Esophagus (tissue), 2 donors: Measurements from ENCODE around the gene PLAU. TPM values are rescaled to one million over a fixed set of nuclear protein-coding genes. Genes with fewer than 3 reads are reported as not detected.

ENCODE experiments used
- H3K27ac ChIP-seq, 2 donors: one replicate each; pipeline ENCODE4 v1.5.1; 2013; ENCODE audit warnings: low read depth in 2 of 2, mild to moderate bottlenecking in 2 of 2, inconsistent platforms in 1 of 2, low read length in 1 of 2, moderate library complexity in 1 of 2
- H3K27me3 ChIP-seq, 2 donors: one replicate each; pipeline ENCODE4 v1.6.1; 2013; ENCODE audit warnings: low read length in 2 of 2, control low read depth in 1 of 2, mild to moderate bottlenecking in 1 of 2; ENCODE audit not compliant: insufficient read depth in 2 of 2, control insufficient read depth in 1 of 2
- H3K36me3 ChIP-seq, 2 donors: one replicate each; pipeline ENCODE4 v1.6.1; 2013; ENCODE audit warnings: low read length in 1 of 2; ENCODE audit not compliant: control insufficient read depth in 2 of 2, insufficient read depth in 2 of 2
- H3K4me1 ChIP-seq, 2 donors: one replicate each; pipeline ENCODE4 v1.6.1; 2013; ENCODE audit warnings: low read length in 1 of 2; ENCODE audit not compliant: control insufficient read depth in 2 of 2, insufficient read depth in 2 of 2
- H3K4me3 ChIP-seq, 2 donors: one replicate each; pipeline ENCODE4 v1.5.1; 2013; ENCODE audit warnings: low read length in 2 of 2, mild to moderate bottlenecking in 2 of 2, low read depth in 1 of 2, moderate library complexity in 1 of 2
- H3K9me3 ChIP-seq, 2 donors: one replicate each; pipeline ENCODE4 v1.6.1; 2013; ENCODE audit warnings: mild to moderate bottlenecking in 2 of 2, low read depth in 1 of 2, low read length in 1 of 2, moderate library complexity in 1 of 2; ENCODE audit not compliant: control insufficient read depth in 2 of 2, insufficient read depth in 1 of 2
- WGBS, 2 donors: extraction: QIAGEN DNeasy Blood & Tissue Kit; methylation state at CpG; one replicate each; pipeline ENCODE4 v1.1.7; 2013; 5-methylcytosine and 5-hydroxymethylcytosine counted together
- polyA plus RNA-seq, 2 donors: library from polyadenylated mRNA; stranded (reverse); fragments of 200-250 nt; gene quantifications; one replicate each; pipeline ENCODE4 v1.2.3, GENCODE V29; 2013
- donor health status: healthy with polysubstance abuse.
- donor health status: Bipolar disorder and iron deficiency.

PLAU gene
- 10 to 100 TPM in 1 of 2 donors, 1 to 10 TPM in 1; 7.0 to 13.7 TPM for polyA plus RNA-seq

DNA sequence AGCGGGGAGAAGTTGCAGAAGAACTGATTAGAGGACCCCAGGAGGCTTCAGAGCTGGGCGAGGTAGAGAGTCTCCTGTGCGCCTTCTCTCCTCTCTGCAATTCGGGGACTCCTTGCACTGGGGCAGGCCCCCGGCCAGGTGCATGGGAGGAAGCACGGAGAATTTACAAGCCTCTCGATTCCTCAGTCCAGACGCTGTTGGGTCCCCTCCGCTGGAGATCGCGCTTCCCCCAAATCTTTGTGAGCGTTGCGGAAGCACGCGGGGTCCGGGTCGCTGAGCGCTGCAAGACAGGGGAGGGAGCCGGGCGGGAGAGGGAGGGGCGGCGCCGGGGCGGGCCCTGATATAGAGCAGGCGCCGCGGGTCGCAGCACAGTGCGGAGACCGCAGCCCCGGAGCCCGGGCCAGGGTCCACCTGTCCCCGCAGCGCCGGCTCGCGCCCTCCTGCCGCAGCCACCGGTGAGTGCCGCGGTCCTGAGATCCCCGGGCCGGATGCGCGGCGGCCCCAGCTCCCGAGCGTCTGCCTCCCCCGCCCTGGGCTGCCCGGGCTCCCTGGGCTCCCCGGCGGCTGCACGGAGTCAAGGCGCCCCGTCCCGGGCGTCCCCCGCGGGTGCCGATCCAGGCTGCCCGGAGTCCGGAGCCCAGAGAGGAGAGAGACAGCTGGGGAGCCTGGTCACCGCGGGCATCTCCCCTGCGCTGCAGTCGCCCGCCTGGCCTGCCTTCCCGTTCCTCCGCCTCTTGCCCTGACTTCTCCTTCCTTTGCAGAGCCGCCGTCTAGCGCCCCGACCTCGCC lies at the start of gene PLAU:
Gene PLAU (plus strand): TSS at position 369 of the 789 bp plus-strand sequence. CDS start 424 bp downstream, outside the sequence.
- Histone ChIP-seq H3K4me1 (peaks cover 6 to 27% of the 10 kb centered on the region in 2 donors), H3K36me3 (peaks cover 0 to 15% of the 10 kb centered on the region in 2 donors), H3K27ac (peak within 1 kb of the TSS; percentile 17 to 23), H3K27me3 (no peaks in the 10 kb centered on the region), H3K9me3 (no peaks in the 10 kb centered on the region), H3K4me3 (peak within 1 kb of the TSS; percentile 63)
- 1% methylated on average over 26 to 74 of the region's 74 CpGs for WGBS, 2 donors

GRCh38 chr10:73862011-73862410 lies 48.9 kb upstream of the PLAU start:
- peaks cover 0 to 43% of the 10 kb centered on the region in 2 donors for H3K36me3 ChIP-seq
- H3K27ac ChIP-seq, result no peak overlapping the region
- H3K4me1 ChIP-seq, result peaks cover 5 to 16% of the 10 kb centered on the region in 2 donors
- H3K27me3 ChIP-seq, result no peaks in the 10 kb centered on the region
- H3K4me3 ChIP-seq, result no peak overlapping the region
- no peaks in the 10 kb centered on the region for H3K9me3 ChIP-seq
- WGBS, 2 donors, result 79 to 80% methylated on average over 8 of the region's 8 CpGs

GRCh38 chr10:73863039-73863817 lies 47.7 kb upstream of the PLAU start:
- 72 to 78% methylated on average over 5 of the region's 5 CpGs for WGBS, 2 donors
- H3K27ac ChIP-seq, result peak overlapping the region; percentile 30 to 43
- no peak overlapping the region for H3K4me3 ChIP-seq
- no peaks in the 10 kb centered on the region for H3K27me3 ChIP-seq
- H3K36me3 ChIP-seq, result peaks cover 4 to 46% of the 10 kb centered on the region in 2 donors
- peaks cover 5 to 19% of the 10 kb centered on the region in 2 donors for H3K4me1 ChIP-seq
- no peaks in the 10 kb centered on the region for H3K9me3 ChIP-seq

GRCh38 chr10:73864229-73864628 lies 46.7 kb upstream of the PLAU start:
- H3K9me3 ChIP-seq, result no peaks in the 10 kb centered on the region
- H3K27me3 ChIP-seq, result no peaks in the 10 kb centered on the region
- WGBS, 2 donors, result 89 to 94% methylated on average over 4 of the region's 4 CpGs
- H3K27ac ChIP-seq, result no peak overlapping the region
- peaks cover 5 to 16% of the 10 kb centered on the region in 2 donors for H3K4me1 ChIP-seq
- no peak overlapping the region for H3K4me3 ChIP-seq
- H3K36me3 ChIP-seq, result peaks cover 11 to 49% of the 10 kb centered on the region in 2 donors

- Histone ChIP-seq H3K9me3 (no peaks in the 10 kb centered on the region), H3K4me1 (peaks cover 3 to 16% of the 10 kb centered on the region in 2 donors), H3K4me3 (no peak overlapping the region), H3K27ac (peak overlapping the region; percentile 38 to 47), H3K36me3 (peaks cover 14 to 43% of the 10 kb centered on the region in 2 donors), H3K27me3 (no peaks in the 10 kb centered on the region)
- 63 to 67% methylated on average over 7 to 8 of the region's 8 CpGs for WGBS, 2 donors
Observed at GRCh38 chr10:73865107-73865458, 45.8 kb upstream of the PLAU start.

DNA sequence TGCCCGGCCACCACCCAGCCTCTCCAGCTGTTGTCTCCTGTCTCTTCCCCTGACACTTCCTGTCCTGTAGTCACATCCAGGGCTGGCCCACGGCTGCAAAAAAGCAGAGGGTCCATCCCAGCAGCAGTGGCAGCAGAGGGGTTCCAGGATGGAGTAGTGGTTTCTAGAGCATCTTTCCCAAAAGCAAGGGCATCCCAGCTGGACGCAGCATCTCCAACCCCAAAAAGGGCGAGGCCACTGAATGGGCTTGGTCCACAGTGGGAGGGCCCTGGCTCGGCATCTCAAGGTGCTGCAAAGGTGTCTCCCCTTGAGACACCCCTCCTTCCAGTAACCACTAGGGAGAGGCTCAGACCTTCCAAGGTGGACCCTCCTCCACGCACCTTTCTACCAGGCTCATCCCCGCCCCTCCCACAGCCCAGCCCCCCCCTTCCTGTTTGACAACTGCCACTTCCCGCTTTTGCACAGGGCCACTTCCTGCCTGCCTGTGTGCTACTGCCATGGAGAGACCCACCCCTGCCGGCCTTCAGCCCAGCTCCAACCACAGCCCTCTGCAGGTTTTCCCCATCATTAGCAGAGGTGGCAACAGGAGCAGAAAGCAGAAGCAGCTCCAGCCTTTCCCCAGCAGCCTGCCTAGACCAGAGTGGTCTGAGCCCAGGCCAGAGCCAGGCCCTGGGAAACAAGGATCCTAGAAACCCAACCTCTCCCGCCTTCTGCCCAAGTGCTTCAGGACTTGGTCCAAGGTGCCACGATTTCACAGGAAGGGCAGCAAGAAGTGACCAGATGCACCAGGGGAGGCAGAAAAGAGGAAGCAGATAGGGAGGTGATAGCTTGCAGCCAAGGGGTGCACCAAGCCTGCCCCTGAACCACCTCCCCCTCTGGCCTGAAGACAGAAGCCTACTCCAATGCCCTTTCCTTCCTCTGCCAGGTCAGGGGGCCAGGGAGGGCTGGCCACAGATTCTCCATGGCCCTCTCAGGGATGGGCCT lies 45.2 kb upstream of the PLAU start:
- Histone ChIP-seq H3K9me3 (no peaks in the 10 kb centered on the region), H3K27ac (peak overlapping the region; percentile 49 to 56), H3K4me3 (peak overlapping the region in 1 of 2 donors; percentile 16), H3K36me3 (peaks cover 14 to 45% of the 10 kb centered on the region in 2 donors), H3K4me1 (peaks cover 3 to 16% of the 10 kb centered on the region in 2 donors), H3K27me3 (no peaks in the 10 kb centered on the region)
- 62 to 63% methylated on average over 11 of the region's 11 CpGs for WGBS, 2 donors

DNA sequence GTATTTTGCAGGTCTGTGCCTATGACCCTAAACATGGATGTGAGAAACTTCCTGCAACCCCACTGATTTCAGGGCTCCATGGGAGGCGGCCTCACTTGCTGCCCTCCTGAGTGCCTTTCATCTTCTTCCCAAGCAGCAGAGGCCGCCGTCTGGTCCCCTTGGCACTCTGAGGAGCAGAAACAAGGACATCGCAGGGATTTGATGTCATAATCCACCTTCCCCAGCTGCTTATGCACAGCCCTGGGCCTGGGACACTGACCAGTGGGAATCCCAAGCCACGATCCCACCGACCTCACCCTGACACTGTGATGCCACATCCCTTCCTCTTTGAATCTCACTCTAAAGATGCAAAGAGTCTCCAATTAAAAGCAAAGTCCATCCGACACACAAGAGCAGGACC lies 44.3 kb upstream of the PLAU start:
- WGBS, 2 donors, result 85 to 89% methylated on average over 7 of the region's 7 CpGs

GRCh38 chr10:73867126-73867807 lies 43.7 kb upstream of the PLAU start:
- Histone ChIP-seq H3K9me3 (no peaks in the 10 kb centered on the region), H3K27ac (peak overlapping the region; percentile 49 to 56), H3K4me1 (peaks cover 3 to 21% of the 10 kb centered on the region in 2 donors), H3K27me3 (no peaks in the 10 kb centered on the region), H3K36me3 (peaks cover 14 to 46% of the 10 kb centered on the region in 2 donors), H3K4me3 (no peak overlapping the region)
- WGBS, 2 donors, result 54 to 73% methylated on average over 10 of the region's 10 CpGs

More for the DNA sequence above, 44.3 kb upstream of the PLAU start:
- Histone ChIP-seq H3K4me3 (no peak overlapping the region), H3K4me1 (peaks cover 3 to 16% of the 10 kb centered on the region in 2 donors), H3K27me3 (no peaks in the 10 kb centered on the region), H3K27ac (peak overlapping the region; percentile 49 to 56), H3K9me3 (no peaks in the 10 kb centered on the region), H3K36me3 (peaks cover 14 to 46% of the 10 kb centered on the region in 2 donors)
